A549 (cell line): ENCODE results near the gene DRAXIN. TPM values are rescaled to one million over a fixed set of nuclear protein-coding genes. Genes with fewer than 3 reads are reported as not detected.

Source experiments
- ATAC-seq, 2 experiments: fragments of 200-7000 bp in 1 of 2; fragments of >200 bp in 1 of 2; cut with Nextera tagmentation in 1 of 2; cut with Tn5 transposase in 1 of 2; 3 replicates each; pipeline versions ENCODE4 v1.8.0 to v1.9.1; 2018 to 2020; ENCODE audit warnings: mild to moderate bottlenecking in 1 of 2, moderate library complexity in 1 of 2
- CTCF ChIA-PET: fragments of 300-600 bp; sonication (Branson Sonifier 250); formaldehyde crosslinking; extraction: SDS; loops from one replicate; lab custom pipeline; 2021; ENCODE audit warnings: antibody characterized with exemption, inconsistent platforms; lab: Yijun Ruan, JAX
- POLR2A ChIA-PET: fragments of 350-600 bp; formaldehyde crosslinking; extraction: SDS; loops from one replicate; lab custom pipeline; 2021; ENCODE audit warnings: antibody characterized with exemption, inconsistent platforms; lab: Yijun Ruan, JAX
- DNase-seq, 2 experiments: peaks; one replicate each; pipeline versions ENCODE4 v3.0.0 to v3.0.0-alpha.2; 2011 to 2016; ENCODE audit warnings: low read depth in 1 of 2, low spot score in 1 of 2
- FAIRE-seq: peaks from 2 replicates; lab custom pipeline; 2011; peaks lifted over from hg19 to GRCh38; lab: Jason Lieb, UNC
- H3K27ac ChIP-seq, 2 experiments: fragments of >200 bp; sonication (Bioruptor Twin); formaldehyde crosslinking; 3 replicates each; pipeline ENCODE4 v1.5.1; 2016 to 2017
- H3K4me1 ChIP-seq: fragments of >200 bp; sonication (Bioruptor Twin); formaldehyde crosslinking; 3 replicates; pipeline ENCODE4 v1.6.1; 2016
- H3K4me2 ChIP-seq: fragments of >200 bp; sonication (Bioruptor Twin); formaldehyde crosslinking; 3 replicates; pipeline ENCODE4 v1.6.1; 2016
- H3K4me3 ChIP-seq: fragments of >200 bp; sonication (Bioruptor Twin); formaldehyde crosslinking; 3 replicates; pipeline ENCODE4 v1.5.1; 2016
- H3K9me3 ChIP-seq: fragments of >200 bp; sonication (Bioruptor Twin); formaldehyde crosslinking; 3 replicates; pipeline ENCODE4 v1.6.1; 2016
- BHLHE40 ChIP-seq: IDR thresholded peaks from 2 replicates; pipeline ENCODE4 v1.6.1; 2012; ENCODE audit warnings: low read depth, low read length, inconsistent platforms
- CBX2 ChIP-seq: fragments of 200-600 bp; sonication (generic); IDR thresholded peaks from 2 replicates; pipeline ENCODE4 v1.6.1; 2016; ENCODE audit warnings: low read depth, mild to moderate bottlenecking, borderline replicate concordance
- CHD4 ChIP-seq: fragments of 200-600 bp; sonication (generic); IDR thresholded peaks from 2 replicates; pipeline ENCODE4 v1.6.1; 2016; ENCODE audit warnings: antibody characterized with exemption, mild to moderate bottlenecking, borderline replicate concordance
- EP300 ChIP-seq, 2 experiments: fragments of >200 bp; sonication (Bioruptor Twin); formaldehyde crosslinking; IDR thresholded peaks; 2 replicates in 1 of 2; 3 replicates in 1 of 2; pipeline ENCODE4 v1.6.1; 2016 to 2017
- FOSB ChIP-seq: fragments of 250-450 bp; sonication (Bioruptor Pico); IDR thresholded peaks from 2 replicates; pipeline ENCODE4 v1.5.0; 2020; ENCODE audit warnings: mild to moderate bottlenecking, moderate library complexity
- FOXS1 ChIP-seq: fragments of 250-450 bp; sonication (Bioruptor Pico); IDR thresholded peaks from 2 replicates; pipeline ENCODE4 v1.5.0; 2020; ENCODE audit warnings: mild to moderate bottlenecking, moderate library complexity
- KDM1A ChIP-seq: fragments of 200-600 bp; sonication (generic); IDR thresholded peaks from 2 replicates; pipeline ENCODE4 v1.6.1; 2016; ENCODE audit warnings: low read depth, mild to moderate bottlenecking
- MAFK ChIP-seq: fragments of 450-650 bp; IDR thresholded peaks from 2 replicates; pipeline ENCODE4 v1.6.1; 2014; ENCODE audit not compliant: partially characterized antibody
- NPAS2 ChIP-seq: fragments of 250-450 bp; sonication (Bioruptor Pico); IDR thresholded peaks from 2 replicates; pipeline ENCODE4 v1.8.0; 2022; ENCODE audit warnings: mild to moderate bottlenecking, moderate library complexity, borderline replicate concordance
- PHF8 ChIP-seq: fragments of 200-600 bp; sonication (generic); IDR thresholded peaks from 2 replicates; pipeline ENCODE4 v1.6.1; 2016; ENCODE audit warnings: low read depth, mild to moderate bottlenecking, antibody characterized with exemption, moderate library complexity, borderline replicate concordance
- POLR2AphosphoS2 ChIP-seq: conservative IDR thresholded peaks from 2 replicates; pipeline ENCODE4 v1.6.1; 2012; ENCODE audit warnings: low read length, improper control_type of control experiment, inconsistent platforms
- RCOR1 ChIP-seq: fragments of 150-350 bp; IDR thresholded peaks from 2 replicates; pipeline ENCODE4 v1.6.1; 2014; ENCODE audit warnings: antibody characterized with exemption, low read length, low read depth
- TFCP2L1 ChIP-seq: fragments of 250-450 bp; sonication (Bioruptor Pico); IDR thresholded peaks from 2 replicates; pipeline ENCODE4 v1.5.0; 2021; ENCODE audit warnings: mild to moderate bottlenecking
- ZFP36 ChIP-seq: fragments of 450-650 bp; IDR thresholded peaks from 2 replicates; pipeline ENCODE4 v1.6.1; 2014; ENCODE audit warnings: borderline replicate concordance; ENCODE audit not compliant: partially characterized antibody
- ZNF302 ChIP-seq: fragments of 250-450 bp; sonication (Bioruptor Pico); IDR thresholded peaks from 2 replicates; pipeline ENCODE4 v1.9.0; 2021; ENCODE audit warnings: inconsistent platforms, mild to moderate bottlenecking, moderate library complexity
- WGBS: methylation state at CpG from one replicate; pipeline ENCODE4 v1.1.6; 2017; ENCODE audit errors: missing lambda C conversion rate; 5-methylcytosine and 5-hydroxymethylcytosine counted together
- polyA plus RNA-seq, 4 experiments: library from polyadenylated mRNA; depleted of rRNA in 3 of 4; stranded (reverse); fragments of >200 nt; fragmentation: RNase III in 1 of 4; extraction: RNeasy Plus Mini Kit Qiagen cat#74134 plus additional on column Dnase treatment in 1 of 4; gene quantifications; 2 replicates in 3 of 4; 3 replicates in 1 of 4; pipeline ENCODE4 v1.2.3, GENCODE V29; 2011 to 2017
- TF ChIP-seq, protein P1 (sequence below): IDR thresholded peaks from 2 replicates; pipeline ENCODE4 v1.6.1; 2012
- TF ChIP-seq, protein P2 (sequence below): fragments of 450-650 bp; IDR thresholded peaks from 2 replicates; pipeline ENCODE4 v1.6.1; 2014; ENCODE audit warnings: antibody characterized with exemption
- TF ChIP-seq, protein P3 (sequence below): fragments of 250-450 bp; sonication (Bioruptor Pico); IDR thresholded peaks from 2 replicates; pipeline ENCODE4 v1.5.0; 2020; ENCODE audit warnings: low read depth, mild to moderate bottlenecking, moderate library complexity

DRAXIN gene
- polyA plus RNA-seq, 2 of the 4 experiments (the other 2 are of a cell fraction): 0.03 TPM; not detected in 1

DNA sequence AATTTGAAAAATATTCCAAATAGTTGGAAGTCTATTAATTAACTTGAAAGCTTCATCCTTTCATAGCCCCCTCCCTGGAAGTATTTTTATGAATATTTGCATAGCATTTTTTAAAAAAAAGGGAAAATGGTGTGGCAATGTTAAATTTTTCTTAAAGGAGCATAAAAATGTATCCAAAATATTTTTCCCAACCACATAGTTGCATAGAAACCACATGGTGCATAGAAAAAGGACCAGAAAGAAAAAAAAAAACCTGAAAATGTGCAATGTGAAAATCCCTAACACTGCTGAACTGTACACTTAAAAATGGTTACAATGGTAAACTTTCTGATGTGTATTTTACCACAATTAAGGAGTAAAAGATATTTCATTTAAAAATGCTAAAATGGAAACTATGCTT is 78.5 kb downstream of the DRAXIN start:
- no peak for FAIRE-seq
- ChIA-PET POLR2A (no interaction called here), CTCF (no interaction called here)
- no peak overlapping the region for H3K4me3 ChIP-seq
- TF ChIP-seq, protein P1, sequence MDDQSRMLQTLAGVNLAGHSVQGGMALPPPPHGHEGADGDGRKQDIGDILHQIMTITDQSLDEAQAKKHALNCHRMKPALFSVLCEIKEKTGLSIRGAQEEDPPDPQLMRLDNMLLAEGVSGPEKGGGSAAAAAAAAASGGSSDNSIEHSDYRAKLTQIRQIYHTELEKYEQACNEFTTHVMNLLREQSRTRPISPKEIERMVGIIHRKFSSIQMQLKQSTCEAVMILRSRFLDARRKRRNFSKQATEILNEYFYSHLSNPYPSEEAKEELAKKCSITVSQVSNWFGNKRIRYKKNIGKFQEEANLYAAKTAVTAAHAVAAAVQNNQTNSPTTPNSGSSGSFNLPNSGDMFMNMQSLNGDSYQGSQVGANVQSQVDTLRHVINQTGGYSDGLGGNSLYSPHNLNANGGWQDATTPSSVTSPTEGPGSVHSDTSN: no peak
- TF ChIP-seq KDM1A (no peak), NPAS2 (CRISPR knock-in tag) (no peak), RCOR1 (no peak)
- no peaks in the 10 kb centered on the region for H3K9me3 ChIP-seq
- H3K4me1 ChIP-seq: no peaks in the 10 kb centered on the region
- H3K4me2 ChIP-seq: no peak overlapping the region
- DNase-seq: no peak
- H3K27ac ChIP-seq: no peak overlapping the region
- no peak for ATAC-seq

DNA sequence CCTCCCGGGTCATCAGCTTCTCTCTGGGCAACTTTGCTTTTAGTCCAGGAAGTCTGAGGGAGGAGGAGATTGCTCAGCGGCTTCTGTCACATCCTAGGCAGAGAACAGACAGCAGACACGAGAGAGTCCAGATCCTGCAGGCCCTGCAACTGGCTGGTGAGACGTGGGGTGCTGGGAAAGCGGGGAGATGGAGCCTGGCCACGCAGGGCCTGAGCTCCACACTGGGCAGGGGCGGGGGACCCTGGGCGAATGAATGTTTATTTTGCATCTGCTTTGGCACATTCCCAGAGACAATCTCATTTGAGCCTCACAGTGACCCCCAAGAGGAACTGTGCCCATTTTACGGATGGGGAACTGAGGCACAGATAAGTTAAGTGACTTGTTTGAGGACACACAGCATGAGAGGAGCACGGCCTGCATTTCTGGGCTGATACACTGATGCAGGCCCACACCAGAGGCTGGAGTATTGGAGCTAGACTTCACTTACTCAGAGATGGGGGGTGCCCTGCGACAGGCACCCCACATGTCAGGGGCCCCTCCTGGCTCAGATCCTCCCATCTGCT is 80.1 kb downstream of the DRAXIN start:
- Histone ChIP-seq H3K27ac (no peak overlapping the region), H3K4me1 (no peaks in the 10 kb centered on the region), H3K9me3 (no peaks in the 10 kb centered on the region), H3K4me3 (no peak overlapping the region), H3K4me2 (no peak overlapping the region)
- WGBS: 46% methylated on average over 7 of the region's 11 CpGs
- ATAC-seq (no peak), DNase-seq (no peak), FAIRE-seq (no peak)
- TF ChIP-seq ZFP36 (no peak), POLR2AphosphoS2 (no peak)
- CTCF ChIA-PET: interaction anchor here (1.8 kb wide), 1 partner anchor 13 kb away, joined by 7 read pairs; no protein-coding TSS in a partner anchor
- POLR2A ChIA-PET: no interaction called here

DNA sequence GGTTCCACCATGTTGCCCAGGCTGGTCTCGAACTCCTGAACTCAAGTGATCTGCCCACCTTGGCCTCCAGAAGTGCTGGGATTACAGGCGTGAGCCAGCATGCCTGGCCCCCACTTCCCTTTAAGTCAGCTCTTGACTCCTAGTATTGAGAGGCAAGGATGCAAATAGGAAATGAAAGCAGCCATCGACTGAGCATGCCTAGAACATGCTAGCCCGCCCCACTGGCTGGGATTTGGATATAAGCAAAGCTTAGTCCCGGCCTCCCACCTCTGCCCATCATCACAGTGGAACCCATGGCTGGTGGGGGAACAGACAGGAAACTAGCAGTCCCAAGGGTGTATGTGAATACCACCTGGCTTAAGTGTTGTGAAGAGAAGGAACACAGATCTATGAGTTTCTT is 80.9 kb downstream of the DRAXIN start:
- WGBS: 54% methylated on average over 3 of the region's 5 CpGs
- ChIA-PET CTCF (interaction anchor here (1.8 to 4.5 kb wide), 2 partner anchors 12 to 13 kb away, joined by 7 to 26 read pairs; no protein-coding TSS in a partner anchor), POLR2A (no interaction called here)
- ATAC-seq (no peak), DNase-seq (no peak), FAIRE-seq (no peak)
- TF ChIP-seq BHLHE40 (no peak), EP300 (IDR thresholded peaks at IDR 0.05) (no peak), FOSB (no peak), MAFK (no peak), ZNF302 (no peak), RCOR1 (no peak), CHD4 (no peak), CBX2 (no peak), NPAS2 (CRISPR knock-in tag) (no peak), PHF8 (no peak), TFCP2L1 (no peak), FOXS1 (CRISPR knock-in tag) (no peak), ZFP36 (no peak)
- TF ChIP-seq, protein P2, sequence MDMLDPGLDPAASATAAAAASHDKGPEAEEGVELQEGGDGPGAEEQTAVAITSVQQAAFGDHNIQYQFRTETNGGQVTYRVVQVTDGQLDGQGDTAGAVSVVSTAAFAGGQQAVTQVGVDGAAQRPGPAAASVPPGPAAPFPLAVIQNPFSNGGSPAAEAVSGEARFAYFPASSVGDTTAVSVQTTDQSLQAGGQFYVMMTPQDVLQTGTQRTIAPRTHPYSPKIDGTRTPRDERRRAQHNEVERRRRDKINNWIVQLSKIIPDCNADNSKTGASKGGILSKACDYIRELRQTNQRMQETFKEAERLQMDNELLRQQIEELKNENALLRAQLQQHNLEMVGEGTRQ: no peak
- TF ChIP-seq, protein P3, sequence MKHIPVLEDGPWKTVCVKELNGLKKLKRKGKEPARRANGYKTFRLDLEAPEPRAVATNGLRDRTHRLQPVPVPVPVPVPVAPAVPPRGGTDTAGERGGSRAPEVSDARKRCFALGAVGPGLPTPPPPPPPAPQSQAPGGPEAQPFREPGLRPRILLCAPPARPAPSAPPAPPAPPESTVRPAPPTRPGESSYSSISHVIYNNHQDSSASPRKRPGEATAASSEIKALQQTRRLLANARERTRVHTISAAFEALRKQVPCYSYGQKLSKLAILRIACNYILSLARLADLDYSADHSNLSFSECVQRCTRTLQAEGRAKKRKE (CRISPR knock-in tag): no peak
- Histone ChIP-seq H3K27ac (no peak overlapping the region), H3K4me3 (no peak overlapping the region), H3K9me3 (no peaks in the 10 kb centered on the region), H3K4me2 (no peak overlapping the region), H3K4me1 (no peaks in the 10 kb centered on the region)
